Mammary epithelial cell (primary cell): Measurements from ENCODE around the gene NPAS3.

ENCODE experiments used
- EZH2 ChIP-seq: IDR thresholded peaks from 2 replicates; pipeline ENCODE4 v1.6.1; 2012; ENCODE audit warnings: low read length, inconsistent platforms, borderline replicate concordance
- TF ChIP-seq, protein P1 (sequence below), 2 donors: IDR thresholded peaks in 1 of 2; conservative IDR thresholded peaks in 1 of 2; 2 replicates each; pipeline ENCODE4 v1.5.1; 2011 to 2012; ENCODE audit warnings: inconsistent platforms in 2 of 2, low read length in 2 of 2, mild to moderate bottlenecking in 2 of 2, control low read depth in 1 of 2, low read depth in 1 of 2; ENCODE audit not compliant: insufficient read depth in 1 of 2; ENCODE audit errors: extremely low read depth in 1 of 2

- TF ChIP-seq, protein P1, sequence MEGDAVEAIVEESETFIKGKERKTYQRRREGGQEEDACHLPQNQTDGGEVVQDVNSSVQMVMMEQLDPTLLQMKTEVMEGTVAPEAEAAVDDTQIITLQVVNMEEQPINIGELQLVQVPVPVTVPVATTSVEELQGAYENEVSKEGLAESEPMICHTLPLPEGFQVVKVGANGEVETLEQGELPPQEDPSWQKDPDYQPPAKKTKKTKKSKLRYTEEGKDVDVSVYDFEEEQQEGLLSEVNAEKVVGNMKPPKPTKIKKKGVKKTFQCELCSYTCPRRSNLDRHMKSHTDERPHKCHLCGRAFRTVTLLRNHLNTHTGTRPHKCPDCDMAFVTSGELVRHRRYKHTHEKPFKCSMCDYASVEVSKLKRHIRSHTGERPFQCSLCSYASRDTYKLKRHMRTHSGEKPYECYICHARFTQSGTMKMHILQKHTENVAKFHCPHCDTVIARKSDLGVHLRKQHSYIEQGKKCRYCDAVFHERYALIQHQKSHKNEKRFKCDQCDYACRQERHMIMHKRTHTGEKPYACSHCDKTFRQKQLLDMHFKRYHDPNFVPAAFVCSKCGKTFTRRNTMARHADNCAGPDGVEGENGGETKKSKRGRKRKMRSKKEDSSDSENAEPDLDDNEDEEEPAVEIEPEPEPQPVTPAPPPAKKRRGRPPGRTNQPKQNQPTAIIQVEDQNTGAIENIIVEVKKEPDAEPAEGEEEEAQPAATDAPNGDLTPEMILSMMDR (conservative IDR thresholded peaks at IDR 0.05 in 1 of 2, IDR thresholded peaks at IDR 0.05 in 1 of 2; ENCODE audit: extremely low read depth in 1 of 2, insufficient read depth in 1 of 2, low read depth in 1 of 2, low read length in 2 of 2): no peak
- TF ChIP-seq EZH2: no peak
These were observed 447.5 kb downstream of the NPAS3 start for GRCh38 chr14:33386140-33386539.
